Cardiac muscle cell (in vitro differentiated cells and primary cell): Measurements from ENCODE around the gene TTN. TPM values are rescaled to one million over a fixed set of nuclear protein-coding genes. Genes with fewer than 3 reads are reported as not detected.
"Not testable (repeated sequence)": the region's sequence is repeated elsewhere in the genome, so short reads cannot be mapped to it uniquely, and the experiment has no call there.

Experiments
- DNase-seq, 2 donors: peaks; one replicate each; pipeline versions ENCODE4 v3.0.0 to v3.0.0-alpha.2; 2010 to 2017; ENCODE audit warnings: low read depth in 1 of 2, low spot score in 1 of 2
- H3K27ac ChIP-seq: fragments of 200-600 bp; sonication (generic); 2 replicates; pipeline ENCODE4 v1.5.1; 2016
- H3K27me3 ChIP-seq: fragments of 200-600 bp; sonication (generic); 2 replicates; pipeline ENCODE4 v1.6.0; 2016; ENCODE audit warnings: control low read depth
- H3K36me3 ChIP-seq: fragments of 200-600 bp; sonication (generic); 2 replicates; pipeline ENCODE4 v1.5.1; 2016; ENCODE audit warnings: control low read depth
- H3K4me1 ChIP-seq: fragments of 200-600 bp; sonication (generic); 2 replicates; pipeline ENCODE4 v1.8.1; 2017; ENCODE audit warnings: low read depth, mild to moderate bottlenecking, mixed run types
- H3K4me3 ChIP-seq: fragments of 200-600 bp; sonication (generic); 2 replicates; pipeline ENCODE4 v1.5.1; 2016; ENCODE audit warnings: mild to moderate bottlenecking
- H3K9me3 ChIP-seq: fragments of 200-600 bp; sonication (generic); 2 replicates; pipeline ENCODE4 v1.5.1; 2017; ENCODE audit warnings: low read depth, mild to moderate bottlenecking, control low read depth
- polyA plus RNA-seq: library from polyadenylated mRNA; unstranded; fragments of >200 nt; fragmentation: Nextera tagmentation; extraction: Ambion mirVana; gene quantifications from 2 replicates; pipeline ENCODE4 v1.2.1, GENCODE V29; 2016
- total RNA-seq: library from RNA; depleted of rRNA; stranded (reverse); fragments of >200 nt; gene quantifications from 2 replicates; pipeline ENCODE4 v1.2.3, GENCODE V29; 2016
- TF ChIP-seq, protein P1 (sequence below): IDR thresholded peaks from 2 replicates; pipeline ENCODE4 v1.5.1; 2012; ENCODE audit warnings: low read depth, mild to moderate bottlenecking, low read length

The TTN gene
- total and polyA plus RNA-seq, 2 experiments from 2014 or later: 1,208 to 1,214 TPM

DNA sequence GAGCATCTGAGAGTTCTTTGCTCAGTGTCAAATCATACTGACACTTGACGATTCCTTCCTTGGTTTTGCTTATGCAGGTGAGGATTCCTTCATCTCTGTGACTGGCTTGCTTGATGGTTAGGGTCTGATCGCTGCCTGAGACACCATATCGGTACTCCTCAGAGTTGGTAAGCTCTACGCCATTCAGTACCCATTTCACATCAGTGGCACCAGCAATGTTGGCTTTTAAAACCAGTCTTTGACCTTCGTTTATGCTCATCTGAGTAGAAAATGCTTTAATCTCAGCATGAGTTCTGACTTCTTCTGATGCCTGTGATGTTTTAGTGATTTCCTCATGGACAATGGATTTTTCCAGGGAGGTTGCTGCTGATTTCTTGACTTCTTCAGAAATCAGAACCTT is 278.6 kb downstream of the TTN start:
- Histone ChIP-seq H3K9me3 (no peaks in the 10 kb centered on the region), H3K4me3 (no peak overlapping the region), H3K4me1 (no peaks in the 10 kb centered on the region), H3K27ac (peak overlapping the region; percentile 61), H3K27me3 (no peaks in the 10 kb centered on the region), H3K36me3 (peaks cover 81% of the 10 kb centered on the region)
- no peak for DNase-seq
- TF ChIP-seq, protein P1, sequence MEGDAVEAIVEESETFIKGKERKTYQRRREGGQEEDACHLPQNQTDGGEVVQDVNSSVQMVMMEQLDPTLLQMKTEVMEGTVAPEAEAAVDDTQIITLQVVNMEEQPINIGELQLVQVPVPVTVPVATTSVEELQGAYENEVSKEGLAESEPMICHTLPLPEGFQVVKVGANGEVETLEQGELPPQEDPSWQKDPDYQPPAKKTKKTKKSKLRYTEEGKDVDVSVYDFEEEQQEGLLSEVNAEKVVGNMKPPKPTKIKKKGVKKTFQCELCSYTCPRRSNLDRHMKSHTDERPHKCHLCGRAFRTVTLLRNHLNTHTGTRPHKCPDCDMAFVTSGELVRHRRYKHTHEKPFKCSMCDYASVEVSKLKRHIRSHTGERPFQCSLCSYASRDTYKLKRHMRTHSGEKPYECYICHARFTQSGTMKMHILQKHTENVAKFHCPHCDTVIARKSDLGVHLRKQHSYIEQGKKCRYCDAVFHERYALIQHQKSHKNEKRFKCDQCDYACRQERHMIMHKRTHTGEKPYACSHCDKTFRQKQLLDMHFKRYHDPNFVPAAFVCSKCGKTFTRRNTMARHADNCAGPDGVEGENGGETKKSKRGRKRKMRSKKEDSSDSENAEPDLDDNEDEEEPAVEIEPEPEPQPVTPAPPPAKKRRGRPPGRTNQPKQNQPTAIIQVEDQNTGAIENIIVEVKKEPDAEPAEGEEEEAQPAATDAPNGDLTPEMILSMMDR: no peak

DNA sequence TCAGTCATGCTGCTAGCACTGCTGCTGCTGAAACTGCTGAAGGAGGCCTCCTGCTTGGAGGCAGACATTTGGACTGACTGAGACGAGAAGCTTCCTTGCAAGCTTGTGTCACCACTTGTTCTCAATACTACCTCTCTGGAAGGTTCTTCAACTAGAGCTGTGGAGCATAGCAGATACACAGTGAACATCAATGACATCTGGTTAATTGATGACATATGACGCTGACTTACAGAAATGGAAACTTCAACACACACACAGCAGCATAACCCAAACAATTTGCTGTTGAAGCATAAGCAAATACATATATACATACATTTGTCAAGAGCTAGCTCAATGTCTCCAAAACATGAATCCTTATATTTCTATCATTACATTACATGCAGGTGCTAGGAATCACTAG is 279.6 kb downstream of the TTN start:
- DNase-seq: no peak
- no peaks in the 10 kb centered on the region for H3K4me1 ChIP-seq
- TF ChIP-seq, protein P1: no peak
- H3K9me3 ChIP-seq: no peaks in the 10 kb centered on the region
- H3K27me3 ChIP-seq: no peaks in the 10 kb centered on the region
- no peak overlapping the region for H3K4me3 ChIP-seq
- H3K36me3 ChIP-seq: peaks cover 70% of the 10 kb centered on the region
- peak overlapping the region; percentile 61 for H3K27ac ChIP-seq

- H3K4me3 ChIP-seq: no peak overlapping the region
- H3K4me1 ChIP-seq: no peaks in the 10 kb centered on the region
- TF ChIP-seq, protein P1: no peak
- H3K36me3 ChIP-seq: peaks cover 57% of the 10 kb centered on the region
- no peaks in the 10 kb centered on the region for H3K9me3 ChIP-seq
- no peaks in the 10 kb centered on the region for H3K27me3 ChIP-seq
- peak overlapping the region; percentile 51 for H3K27ac ChIP-seq
- no peak for DNase-seq
Measured at GRCh38 chr2:178526256-178526655, 281.0 kb downstream of the TTN start.

DNA sequence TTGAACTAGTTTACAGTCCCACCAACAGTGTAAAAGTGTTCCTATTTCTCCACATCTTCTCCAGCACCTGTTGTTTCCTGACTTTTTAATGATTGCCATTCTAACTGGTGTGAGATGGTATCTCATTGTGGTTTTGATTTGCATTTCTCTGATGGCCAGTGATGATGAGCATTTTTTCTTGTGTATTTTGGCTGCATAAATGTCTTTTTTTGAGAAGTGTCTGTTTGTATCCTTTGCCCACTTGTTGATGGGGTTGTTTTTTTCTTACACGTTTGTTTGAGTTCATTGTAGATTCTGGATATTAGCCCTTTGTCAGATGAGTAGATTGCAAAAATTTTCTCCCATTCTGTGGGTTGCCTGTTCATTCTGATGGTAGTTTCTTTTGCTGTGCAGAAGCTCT is 281.8 kb downstream of the TTN start:
- H3K9me3 ChIP-seq, H3K4me3 ChIP-seq, H3K4me1 ChIP-seq, DNase-seq, H3K27me3 ChIP-seq, H3K27ac ChIP-seq: not testable (repeated sequence)
- H3K36me3 ChIP-seq: peaks cover 49% of the 10 kb centered on the region

GRCh38 chr2:178525010-178525409 is 282.2 kb downstream of the TTN start:
- H3K4me1 ChIP-seq, H3K27ac ChIP-seq, H3K4me3 ChIP-seq, DNase-seq, H3K9me3 ChIP-seq, H3K27me3 ChIP-seq: not testable (repeated sequence)
- peaks cover 45% of the 10 kb centered on the region for H3K36me3 ChIP-seq

DNA sequence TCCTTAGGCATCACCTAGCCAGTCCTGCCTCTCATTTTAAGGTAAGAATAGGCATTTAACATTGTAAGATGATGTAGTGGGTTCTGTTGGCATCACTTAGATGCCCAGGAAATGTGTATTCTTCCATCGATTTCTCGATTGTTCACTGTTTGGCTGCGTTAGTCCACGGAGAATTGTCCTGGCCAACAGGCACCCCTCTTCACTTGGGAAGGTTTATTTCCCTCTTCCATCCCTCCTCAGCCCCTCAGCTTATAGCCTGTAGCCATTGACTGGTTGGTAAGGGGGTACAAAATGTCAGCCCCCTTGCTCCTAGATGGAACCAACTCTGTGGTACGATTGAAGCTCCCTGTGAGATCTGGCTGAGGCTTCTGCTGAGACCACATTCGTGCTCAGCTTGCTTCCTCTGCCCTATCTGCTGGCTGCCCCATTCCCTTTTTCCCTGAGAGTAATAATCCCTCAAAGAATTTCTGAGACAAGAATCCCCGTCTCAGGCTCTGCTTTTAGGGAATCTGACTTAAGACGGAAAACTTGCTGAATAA is 283.6 kb downstream of the TTN start:
- Histone ChIP-seq H3K36me3 (peaks cover 31% of the 10 kb centered on the region), H3K27me3 (no peaks in the 10 kb centered on the region), H3K9me3 (no peaks in the 10 kb centered on the region), H3K4me1 (no peaks in the 10 kb centered on the region), H3K4me3 (peak overlapping the region; percentile 25), H3K27ac (peak overlapping the region; percentile 64)
- TF ChIP-seq, protein P1: no peak
- DNase-seq: peak in 1 of 2 donors; percentile 28
